Measurements from ENCODE around the gene QKI.

DNA sequence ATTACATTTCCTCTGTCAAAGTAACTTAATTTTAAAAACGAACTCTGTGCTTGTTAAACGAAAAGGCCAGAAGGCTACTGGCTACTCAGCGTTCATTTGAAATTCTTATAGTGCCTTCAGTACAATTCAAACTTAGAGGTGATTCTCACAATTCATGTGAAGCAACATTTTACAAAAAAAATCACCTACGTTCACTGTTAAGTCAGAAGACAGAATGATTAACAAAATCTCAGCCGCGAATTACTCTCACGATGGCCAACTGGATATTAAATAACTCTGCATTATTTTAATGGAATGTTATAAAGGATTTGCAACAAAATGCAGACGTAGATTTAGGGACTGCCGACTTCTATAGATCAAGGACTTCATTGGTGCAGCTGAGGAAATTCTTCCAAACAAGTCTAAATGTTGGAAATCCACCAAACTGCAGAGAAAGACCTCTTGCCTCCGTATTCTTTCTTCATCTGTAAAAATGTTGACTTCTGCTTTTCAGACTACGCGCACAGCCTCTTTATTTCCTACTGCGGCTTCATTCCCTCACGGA is 1.6 kb upstream of the QKI start:
- no peak for TF ChIP-seq ZNF549 (tag by site-specific recombination; IDR thresholded peaks at IDR 0.05)
- TF ChIP-seq CTCF (tag by site-specific recombination; IDR thresholded peaks at IDR 0.05) = no peak
- TF ChIP-seq ZXDB (tag by site-specific recombination; IDR thresholded peaks at IDR 0.05) = no peak
- no peak for TF ChIP-seq TSHZ1 (tag by site-specific recombination; IDR thresholded peaks at IDR 0.05; ENCODE audit: borderline replicate concordance)
- TF ChIP-seq, protein P1, sequence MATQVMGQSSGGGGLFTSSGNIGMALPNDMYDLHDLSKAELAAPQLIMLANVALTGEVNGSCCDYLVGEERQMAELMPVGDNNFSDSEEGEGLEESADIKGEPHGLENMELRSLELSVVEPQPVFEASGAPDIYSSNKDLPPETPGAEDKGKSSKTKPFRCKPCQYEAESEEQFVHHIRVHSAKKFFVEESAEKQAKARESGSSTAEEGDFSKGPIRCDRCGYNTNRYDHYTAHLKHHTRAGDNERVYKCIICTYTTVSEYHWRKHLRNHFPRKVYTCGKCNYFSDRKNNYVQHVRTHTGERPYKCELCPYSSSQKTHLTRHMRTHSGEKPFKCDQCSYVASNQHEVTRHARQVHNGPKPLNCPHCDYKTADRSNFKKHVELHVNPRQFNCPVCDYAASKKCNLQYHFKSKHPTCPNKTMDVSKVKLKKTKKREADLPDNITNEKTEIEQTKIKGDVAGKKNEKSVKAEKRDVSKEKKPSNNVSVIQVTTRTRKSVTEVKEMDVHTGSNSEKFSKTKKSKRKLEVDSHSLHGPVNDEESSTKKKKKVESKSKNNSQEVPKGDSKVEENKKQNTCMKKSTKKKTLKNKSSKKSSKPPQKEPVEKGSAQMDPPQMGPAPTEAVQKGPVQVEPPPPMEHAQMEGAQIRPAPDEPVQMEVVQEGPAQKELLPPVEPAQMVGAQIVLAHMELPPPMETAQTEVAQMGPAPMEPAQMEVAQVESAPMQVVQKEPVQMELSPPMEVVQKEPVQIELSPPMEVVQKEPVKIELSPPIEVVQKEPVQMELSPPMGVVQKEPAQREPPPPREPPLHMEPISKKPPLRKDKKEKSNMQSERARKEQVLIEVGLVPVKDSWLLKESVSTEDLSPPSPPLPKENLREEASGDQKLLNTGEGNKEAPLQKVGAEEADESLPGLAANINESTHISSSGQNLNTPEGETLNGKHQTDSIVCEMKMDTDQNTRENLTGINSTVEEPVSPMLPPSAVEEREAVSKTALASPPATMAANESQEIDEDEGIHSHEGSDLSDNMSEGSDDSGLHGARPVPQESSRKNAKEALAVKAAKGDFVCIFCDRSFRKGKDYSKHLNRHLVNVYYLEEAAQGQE (tag by site-specific recombination; IDR thresholded peaks at IDR 0.05) = no peak
- TF ChIP-seq ZNF600 (tag by site-specific recombination; IDR thresholded peaks at IDR 0.05) = no peak
- TF ChIP-seq, protein P2, sequence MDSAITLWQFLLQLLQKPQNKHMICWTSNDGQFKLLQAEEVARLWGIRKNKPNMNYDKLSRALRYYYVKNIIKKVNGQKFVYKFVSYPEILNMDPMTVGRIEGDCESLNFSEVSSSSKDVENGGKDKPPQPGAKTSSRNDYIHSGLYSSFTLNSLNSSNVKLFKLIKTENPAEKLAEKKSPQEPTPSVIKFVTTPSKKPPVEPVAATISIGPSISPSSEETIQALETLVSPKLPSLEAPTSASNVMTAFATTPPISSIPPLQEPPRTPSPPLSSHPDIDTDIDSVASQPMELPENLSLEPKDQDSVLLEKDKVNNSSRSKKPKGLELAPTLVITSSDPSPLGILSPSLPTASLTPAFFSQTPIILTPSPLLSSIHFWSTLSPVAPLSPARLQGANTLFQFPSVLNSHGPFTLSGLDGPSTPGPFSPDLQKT (IDR thresholded peaks at IDR 0.05; ENCODE audit: borderline replicate concordance, low read depth, low read length) = no peak
- TF ChIP-seq ZNF555 (tag by site-specific recombination; conservative IDR thresholded peaks at IDR 0.05) = no peak
- no peak for TF ChIP-seq ZFP41 (tag by site-specific recombination; IDR thresholded peaks at IDR 0.05; ENCODE audit: borderline replicate concordance)
- TF ChIP-seq ZNF175 (tag by site-specific recombination; IDR thresholded peaks at IDR 0.05) = no peak
- no peak for TF ChIP-seq KLF1 (tag by site-specific recombination; IDR thresholded peaks at IDR 0.05)
- TF ChIP-seq MYNN (tag by site-specific recombination; IDR thresholded peaks at IDR 0.05; ENCODE audit: borderline replicate concordance) = no peak
- TF ChIP-seq, protein P3, sequence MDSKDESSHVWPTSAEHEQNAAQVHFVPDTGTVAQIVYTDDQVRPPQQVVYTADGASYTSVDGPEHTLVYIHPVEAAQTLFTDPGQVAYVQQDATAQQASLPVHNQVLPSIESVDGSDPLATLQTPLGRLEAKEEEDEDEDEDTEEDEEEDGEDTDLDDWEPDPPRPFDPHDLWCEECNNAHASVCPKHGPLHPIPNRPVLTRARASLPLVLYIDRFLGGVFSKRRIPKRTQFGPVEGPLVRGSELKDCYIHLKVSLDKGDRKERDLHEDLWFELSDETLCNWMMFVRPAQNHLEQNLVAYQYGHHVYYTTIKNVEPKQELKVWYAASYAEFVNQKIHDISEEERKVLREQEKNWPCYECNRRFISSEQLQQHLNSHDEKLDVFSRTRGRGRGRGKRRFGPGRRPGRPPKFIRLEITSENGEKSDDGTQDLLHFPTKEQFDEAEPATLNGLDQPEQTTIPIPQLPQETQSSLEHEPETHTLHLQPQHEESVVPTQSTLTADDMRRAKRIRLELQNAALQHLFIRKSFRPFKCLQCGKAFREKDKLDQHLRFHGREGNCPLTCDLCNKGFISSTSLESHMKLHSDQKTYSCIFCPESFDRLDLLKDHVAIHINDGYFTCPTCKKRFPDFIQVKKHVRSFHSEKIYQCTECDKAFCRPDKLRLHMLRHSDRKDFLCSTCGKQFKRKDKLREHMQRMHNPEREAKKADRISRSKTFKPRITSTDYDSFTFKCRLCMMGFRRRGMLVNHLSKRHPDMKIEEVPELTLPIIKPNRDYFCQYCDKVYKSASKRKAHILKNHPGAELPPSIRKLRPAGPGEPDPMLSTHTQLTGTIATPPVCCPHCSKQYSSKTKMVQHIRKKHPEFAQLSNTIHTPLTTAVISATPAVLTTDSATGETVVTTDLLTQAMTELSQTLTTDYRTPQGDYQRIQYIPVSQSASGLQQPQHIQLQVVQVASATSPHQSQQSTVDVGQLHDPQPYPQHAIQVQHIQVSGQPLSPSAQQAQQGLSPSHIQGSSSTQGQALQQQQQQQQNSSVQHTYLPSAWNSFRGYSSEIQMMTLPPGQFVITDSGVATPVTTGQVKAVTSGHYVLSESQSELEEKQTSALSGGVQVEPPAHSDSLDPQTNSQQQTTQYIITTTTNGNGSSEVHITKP (tag by site-specific recombination; IDR thresholded peaks at IDR 0.05) = no peak
- no peak for TF ChIP-seq BCL11A (tag by site-specific recombination; IDR thresholded peaks at IDR 0.05; ENCODE audit: low read depth)

All from HEK293 (cell line).